Posterior cingulate gyrus (tissue), 11 donors: ENCODE results near the gene CHPF.
A peak's percentile ranks its signal among the peaks of the same experiment; 100 is the strongest.

Experiments used
- DNase-seq, 10 donors: peaks; one replicate each; pipeline versions ENCODE4 v3.0.0 to v3.0.0-alpha.2; 2020 to 2021; ENCODE audit warnings: mixed read lengths in 3 of 10
- intact Hi-C: fragments of 100-400 bp; cut with DNase I; formaldehyde crosslinking; loops from one replicate; pipeline ENCODE4 v1.15.1; 2023

The CHPF gene

GRCh38 chr2:219506153-219506801 lies 37.3 kb downstream of the CHPF start:
- no peak for DNase-seq
- intact Hi-C loops = no loop called here

GRCh38 chr2:219505585-219505984 lies 38.0 kb downstream of the CHPF start:
- intact Hi-C loops = no loop called here
- peak in 1 of 10 donors; percentile 67 for DNase-seq

- DNase-seq = no peak
Observed at GRCh38 chr2:219502618-219503017, 41.0 kb downstream of the CHPF start.

GRCh38 chr2:219501849-219502248 lies 41.8 kb downstream of the CHPF start:
- intact Hi-C loops = no loop called here

More at GRCh38 chr2:219502618-219503017, 41.0 kb downstream of the CHPF start:
- intact Hi-C loops = no loop called here

GRCh38 chr2:219500135-219500534 lies 43.5 kb downstream of the CHPF start:
- no peak for DNase-seq
- intact Hi-C loops = no loop called here

More at GRCh38 chr2:219501849-219502248, 41.8 kb downstream of the CHPF start:
- DNase-seq = peak in 1 of 10 donors; percentile 78

- intact Hi-C loops = no loop called here
- no peak for DNase-seq
Observed at GRCh38 chr2:219499555-219499954, 44.1 kb downstream of the CHPF start.

- no peak for DNase-seq
- intact Hi-C loops = no loop called here
Observed at GRCh38 chr2:219499058-219499307, 44.6 kb downstream of the CHPF start.

- intact Hi-C loops = loop anchor here (1.0 kb wide), 1 partner anchor 32 kb away; no protein-coding TSS in a partner anchor
- DNase-seq = peak; percentile 86 to 99 (median 94)
Observed at GRCh38 chr2:219498280-219499057, 45.1 kb downstream of the CHPF start, which contains the start of gene GMPPA. Gene GMPPA, plus strand, starts transcription at chr2:219498891. Its CDS starts 1,085 bp downstream, at chr2:219499976.

- intact Hi-C loops = loop anchor here (1.0 kb wide), 1 partner anchor 33 kb away; no protein-coding TSS in a partner anchor
Observed at GRCh38 chr2:219497495-219498279, 45.9 kb downstream of the CHPF start.

GRCh38 chr2:219496825-219497494 lies 46.6 kb downstream of the CHPF start:
- intact Hi-C loops = no loop called here
- DNase-seq = no peak

More at GRCh38 chr2:219497495-219498279, 45.9 kb downstream of the CHPF start:
- DNase-seq = peak in 3 of 10 donors; percentile 48 to 94 (median 56)

GRCh38 chr2:219496247-219496824 lies 47.3 kb downstream of the CHPF start:
- intact Hi-C loops = no loop called here
- DNase-seq = no peak

GRCh38 chr2:219495531-219496122 lies 48.0 kb downstream of the CHPF start:
- DNase-seq = peak in 9 of 10 donors; percentile 45 to 92 (median 65)
- intact Hi-C loops = no loop called here

- intact Hi-C loops = no loop called here
- DNase-seq = no peak
Observed at GRCh38 chr2:219494952-219495530, 48.6 kb downstream of the CHPF start.

GRCh38 chr2:219493086-219493485 lies 50.5 kb downstream of the CHPF start:
- no peak for DNase-seq
- intact Hi-C loops = no loop called here

GRCh38 chr2:219492575-219492974 lies 51.0 kb downstream of the CHPF start:
- DNase-seq = no peak
- intact Hi-C loops = no loop called here

- intact Hi-C loops = no loop called here
- no peak for DNase-seq
Observed at GRCh38 chr2:219491278-219491963, 52.2 kb downstream of the CHPF start.

- DNase-seq = peak in 1 of 10 donors; percentile 77
- intact Hi-C loops = no loop called here
Observed at GRCh38 chr2:219490600-219491130, 52.9 kb downstream of the CHPF start.

GRCh38 chr2:219490186-219490585 lies 53.4 kb downstream of the CHPF start:
- peak in 1 of 10 donors; percentile 82 for DNase-seq
- intact Hi-C loops = no loop called here
